Measurements from ENCODE around the gene KCNH8.

The KCNH8 gene

GRCh38 chr3:19139863-19140262 lies 8.4 kb upstream of the KCNH8 start:
- Histone ChIP-seq H3K36me3 (ENCODE audit: insufficient read depth, low read length) (no peaks in the 10 kb centered on the region), H3K27me3 (ENCODE audit: control insufficient read depth, insufficient read depth, low read length) (no peaks in the 10 kb centered on the region), H3K9me3 (replicated peaks; ENCODE audit: low read length) (peaks cover 5% of the 10 kb centered on the region), H3K4me2 (ENCODE audit: low read length) (no peak overlapping the region), H3K4me3 (ENCODE audit: low read length) (no peak overlapping the region), H3K9ac (ENCODE audit: low read depth, low read length) (no peak overlapping the region), H3K4me1 (ENCODE audit: control insufficient read depth, insufficient read depth, low read length) (no peaks in the 10 kb centered on the region)

- Histone ChIP-seq H3K4me2 (ENCODE audit: low read length) (peak overlapping the region; percentile 95), H3K9ac (ENCODE audit: low read depth, low read length) (peak overlapping the region; percentile 49), H3K4me3 (ENCODE audit: low read length) (peak overlapping the region; percentile 77), H3K9me3 (replicated peaks; ENCODE audit: low read length) (no peaks in the 10 kb centered on the region), H3K27me3 (ENCODE audit: control insufficient read depth, insufficient read depth, low read length) (peaks cover 16% of the 10 kb centered on the region), H3K4me1 (ENCODE audit: control insufficient read depth, insufficient read depth, low read length) (peaks cover 8% of the 10 kb centered on the region), H3K36me3 (ENCODE audit: insufficient read depth, low read length) (no peaks in the 10 kb centered on the region)
Measured at GRCh38 chr3:19146685-19147650, 1.3 kb upstream of the KCNH8 start.

- no peak overlapping the region for H3K4me3 ChIP-seq (ENCODE audit: low read length)
- no peak overlapping the region for H3K4me2 ChIP-seq (ENCODE audit: low read length)
- no peak overlapping the region for H3K9ac ChIP-seq (ENCODE audit: low read depth, low read length)
- H3K36me3 ChIP-seq (ENCODE audit: insufficient read depth, low read length): no peaks in the 10 kb centered on the region
- peaks cover 8% of the 10 kb centered on the region for H3K4me1 ChIP-seq (ENCODE audit: control insufficient read depth, insufficient read depth, low read length)
- no peaks in the 10 kb centered on the region for H3K9me3 ChIP-seq (replicated peaks; ENCODE audit: low read length)
- H3K27me3 ChIP-seq (ENCODE audit: control insufficient read depth, insufficient read depth, low read length): peaks cover 16% of the 10 kb centered on the region
Measured at GRCh38 chr3:19148768-19149091, 420 bp downstream of the KCNH8 start.

GRCh38 chr3:19149368-19149767 lies 1.1 kb downstream of the KCNH8 start:
- Histone ChIP-seq H3K36me3 (ENCODE audit: insufficient read depth, low read length) (no peaks in the 10 kb centered on the region), H3K9ac (ENCODE audit: low read depth, low read length) (no peak overlapping the region), H3K4me1 (ENCODE audit: control insufficient read depth, insufficient read depth, low read length) (peaks cover 8% of the 10 kb centered on the region), H3K4me3 (ENCODE audit: low read length) (no peak overlapping the region), H3K4me2 (ENCODE audit: low read length) (no peak overlapping the region), H3K9me3 (replicated peaks; ENCODE audit: low read length) (no peaks in the 10 kb centered on the region), H3K27me3 (ENCODE audit: control insufficient read depth, insufficient read depth, low read length) (peaks cover 16% of the 10 kb centered on the region)

GRCh38 chr3:19151171-19151570 lies 2.9 kb downstream of the KCNH8 start:
- Histone ChIP-seq H3K27me3 (ENCODE audit: control insufficient read depth, insufficient read depth, low read length) (peaks cover 16% of the 10 kb centered on the region), H3K36me3 (ENCODE audit: insufficient read depth, low read length) (no peaks in the 10 kb centered on the region), H3K4me2 (ENCODE audit: low read length) (no peak overlapping the region), H3K4me3 (ENCODE audit: low read length) (no peak overlapping the region), H3K9me3 (replicated peaks; ENCODE audit: low read length) (no peaks in the 10 kb centered on the region), H3K4me1 (ENCODE audit: control insufficient read depth, insufficient read depth, low read length) (peaks cover 8% of the 10 kb centered on the region), H3K9ac (ENCODE audit: low read depth, low read length) (no peak overlapping the region)

GRCh38 chr3:19154693-19155250 lies 6.5 kb downstream of the KCNH8 start:
- Histone ChIP-seq H3K36me3 (ENCODE audit: insufficient read depth, low read length) (no peaks in the 10 kb centered on the region), H3K27me3 (ENCODE audit: control insufficient read depth, insufficient read depth, low read length) (no peaks in the 10 kb centered on the region), H3K9me3 (replicated peaks; ENCODE audit: low read length) (no peaks in the 10 kb centered on the region)

GRCh38 chr3:19155375-19155774 lies 7.1 kb downstream of the KCNH8 start:
- H3K4me3 ChIP-seq (ENCODE audit: low read length): no peak overlapping the region
- H3K27me3 ChIP-seq (ENCODE audit: control insufficient read depth, insufficient read depth, low read length): no peaks in the 10 kb centered on the region
- no peaks in the 10 kb centered on the region for H3K9me3 ChIP-seq (replicated peaks; ENCODE audit: low read length)
- H3K9ac ChIP-seq (ENCODE audit: low read depth, low read length): no peak overlapping the region
- H3K4me1 ChIP-seq (ENCODE audit: control insufficient read depth, insufficient read depth, low read length): no peaks in the 10 kb centered on the region
- H3K36me3 ChIP-seq (ENCODE audit: insufficient read depth, low read length): no peaks in the 10 kb centered on the region
- no peak overlapping the region for H3K4me2 ChIP-seq (ENCODE audit: low read length)

More at GRCh38 chr3:19154693-19155250, 6.5 kb downstream of the KCNH8 start:
- no peaks in the 10 kb centered on the region for H3K4me1 ChIP-seq (ENCODE audit: control insufficient read depth, insufficient read depth, low read length)
- H3K4me3 ChIP-seq (ENCODE audit: low read length): no peak overlapping the region
- no peak overlapping the region for H3K4me2 ChIP-seq (ENCODE audit: low read length)
- no peak overlapping the region for H3K9ac ChIP-seq (ENCODE audit: low read depth, low read length)

- H3K36me3 ChIP-seq (ENCODE audit: insufficient read depth, low read length): no peaks in the 10 kb centered on the region
- H3K4me1 ChIP-seq (ENCODE audit: control insufficient read depth, insufficient read depth, low read length): no peaks in the 10 kb centered on the region
- no peak overlapping the region for H3K4me3 ChIP-seq (ENCODE audit: low read length)
- H3K4me2 ChIP-seq (ENCODE audit: low read length): no peak overlapping the region
- no peaks in the 10 kb centered on the region for H3K27me3 ChIP-seq (ENCODE audit: control insufficient read depth, insufficient read depth, low read length)
- no peak overlapping the region for H3K9ac ChIP-seq (ENCODE audit: low read depth, low read length)
- no peaks in the 10 kb centered on the region for H3K9me3 ChIP-seq (replicated peaks; ENCODE audit: low read length)
Measured at GRCh38 chr3:19159966-19160635, 11.8 kb downstream of the KCNH8 start.

- H3K4me1 ChIP-seq (ENCODE audit: control insufficient read depth, insufficient read depth, low read length): no peaks in the 10 kb centered on the region
- H3K9ac ChIP-seq (ENCODE audit: low read depth, low read length): no peak overlapping the region
- no peak overlapping the region for H3K4me2 ChIP-seq (ENCODE audit: low read length)
- no peak overlapping the region for H3K4me3 ChIP-seq (ENCODE audit: low read length)
- no peaks in the 10 kb centered on the region for H3K9me3 ChIP-seq (replicated peaks; ENCODE audit: low read length)
- H3K36me3 ChIP-seq (ENCODE audit: insufficient read depth, low read length): no peaks in the 10 kb centered on the region
- H3K27me3 ChIP-seq (ENCODE audit: control insufficient read depth, insufficient read depth, low read length): no peaks in the 10 kb centered on the region
Measured at GRCh38 chr3:19165654-19166053, 17.3 kb downstream of the KCNH8 start.

- Histone ChIP-seq H3K9ac (ENCODE audit: low read depth, low read length) (no peak overlapping the region), H3K4me1 (ENCODE audit: control insufficient read depth, insufficient read depth, low read length) (no peaks in the 10 kb centered on the region), H3K27me3 (ENCODE audit: control insufficient read depth, insufficient read depth, low read length) (no peaks in the 10 kb centered on the region), H3K36me3 (ENCODE audit: insufficient read depth, low read length) (no peaks in the 10 kb centered on the region), H3K4me2 (ENCODE audit: low read length) (no peak overlapping the region), H3K4me3 (ENCODE audit: low read length) (no peak overlapping the region), H3K9me3 (replicated peaks; ENCODE audit: low read length) (no peaks in the 10 kb centered on the region)
Measured at GRCh38 chr3:19171794-19172193, 23.5 kb downstream of the KCNH8 start.

GRCh38 chr3:19173945-19174344 lies 25.6 kb downstream of the KCNH8 start:
- Histone ChIP-seq H3K9ac (ENCODE audit: low read depth, low read length) (no peak overlapping the region), H3K9me3 (replicated peaks; ENCODE audit: low read length) (no peaks in the 10 kb centered on the region), H3K4me1 (ENCODE audit: control insufficient read depth, insufficient read depth, low read length) (no peaks in the 10 kb centered on the region), H3K27me3 (ENCODE audit: control insufficient read depth, insufficient read depth, low read length) (no peaks in the 10 kb centered on the region), H3K4me2 (ENCODE audit: low read length) (no peak overlapping the region), H3K36me3 (ENCODE audit: insufficient read depth, low read length) (no peaks in the 10 kb centered on the region), H3K4me3 (ENCODE audit: low read length) (no peak overlapping the region)
